Measurements from ENCODE around the gene NARF. TPM values are rescaled to one million over a fixed set of nuclear protein-coding genes. Genes with fewer than 3 reads are reported as not detected.

NARF gene
- total and polyA plus RNA-seq, 7 experiments from 2014 or later = 59.8 to 188 (median 82.0) TPM

- CTCF ChIA-PET = no interaction called here
- Mint-ChIP-seq H3K4me3 (peak overlapping the region in 1 of 10 donors; percentile 29), H3K36me3 (peaks cover 0 to 5% (median 4%) of the 10 kb centered on the region in 5 donors), H3K9me3 (no peaks in the 10 kb centered on the region), H3K27ac (no peak overlapping the region), H3K4me1 (peaks cover 6 to 21% (median 17%) of the 10 kb centered on the region in 7 donors), H3K27me3 (no peaks in the 10 kb centered on the region)
- H3K4me1 ChIP-seq (ENCODE audit: control insufficient read depth in 2 of 2, insufficient read depth in 2 of 2, low read length in 2 of 2) = peaks cover 3 to 16% of the 10 kb centered on the region in 2 donors
- POLR2A ChIA-PET = no interaction called here
- intact Hi-C loops (cut with micrococcal nuclease) = loop anchor here in 1 of 2 donors (5.0 kb wide), 1 partner anchor 35 kb away; no protein-coding TSS in a partner anchor
- no peak overlapping the region for H3K4me3 ChIP-seq (ENCODE audit: low read length)
- no peaks in the 10 kb centered on the region for H3K36me3 ChIP-seq (ENCODE audit: control insufficient read depth in 2 of 3, insufficient read depth in 3 of 3, low read length in 3 of 3)
- no peak for ATAC-seq
- no peak for DNase-seq
- H3K27me3 ChIP-seq (ENCODE audit: control insufficient read depth in 2 of 2, insufficient read depth in 2 of 2, low read length in 2 of 2) = no peaks in the 10 kb centered on the region
- no peaks in the 10 kb centered on the region for H3K9me3 ChIP-seq (ENCODE audit: control insufficient read depth in 2 of 3, low read length in 3 of 3)
- H3K27ac ChIP-seq (ENCODE audit: low read depth, low read length) = no peak overlapping the region
These were observed 58.8 kb downstream of the NARF start for GRCh38 chr17:82517230-82517865.

- peak within 1 kb of the TSS; percentile 71 to 93 (median 87) for H3K27ac Mint-ChIP-seq
- Histone ChIP-seq H3K9me3 (ENCODE audit: control insufficient read depth in 2 of 3, low read length in 3 of 3) (no peaks in the 10 kb centered on the region), H3K4me1 (ENCODE audit: control insufficient read depth in 2 of 2, insufficient read depth in 2 of 2, low read length in 2 of 2) (peaks cover 4 to 16% of the 10 kb centered on the region in 2 donors), H3K4me3 (ENCODE audit: low read length) (peak within 1 kb of the TSS; percentile 67), H3K27me3 (ENCODE audit: control insufficient read depth in 2 of 2, insufficient read depth in 2 of 2, low read length in 2 of 2) (no peaks in the 10 kb centered on the region), H3K27ac (ENCODE audit: low read depth, low read length) (peak within 1 kb of the TSS; percentile 92), H3K36me3 (ENCODE audit: control insufficient read depth in 2 of 3, insufficient read depth in 3 of 3, low read length in 3 of 3) (no peaks in the 10 kb centered on the region)
- peak; percentile 99 for ATAC-seq
- H3K4me1 Mint-ChIP-seq = peaks cover 15 to 36% (median 30%) of the 10 kb centered on the region in 7 donors
- ChIA-PET POLR2A (interaction anchor here (0.6 to 2.5 kb wide), 13 partner anchors 9 to 647 kb away, joined by 3 to 11 read pairs (median 4); partner anchors contain the start of gene NARF), CTCF (no interaction called here)
- H3K4me3 Mint-ChIP-seq = peak within 1 kb of the TSS; percentile 82 to 99 (median 93)
- no peaks in the 10 kb centered on the region for H3K27me3 Mint-ChIP-seq
- H3K36me3 Mint-ChIP-seq = peaks cover 0 to 9% (median 4%) of the 10 kb centered on the region in 5 donors
- H3K9me3 Mint-ChIP-seq = no peaks in the 10 kb centered on the region
- intact Hi-C loops (cut with micrococcal nuclease) = loop anchor here (1.0 to 5.0 kb wide), 6 partner anchors 22 to 101 kb away; partner anchors contain the start of genes NARF (in 2 of the 2), CYBC1 (in 1 of the 2), HEXD (in 1 of the 2) and OGFOD3 (in 1 of the 2)
- DNase-seq = peak; percentile 90 to 99 (median 95)
These were observed 60.6 kb downstream of the NARF start, which contains the start of gene FOXK2 for GRCh38 chr17:82518826-82519810. TSS of gene FOXK2 (plus strand) at chr17:82519732. CDS start at chr17:82519889, 157 bp downstream.

- H3K4me1 ChIP-seq (ENCODE audit: control insufficient read depth in 2 of 2, insufficient read depth in 2 of 2, low read length in 2 of 2) = peaks cover 10 to 20% of the 10 kb centered on the region in 2 donors
- H3K27ac ChIP-seq (ENCODE audit: low read depth, low read length) = peak overlapping the region; percentile 62
- no peaks in the 10 kb centered on the region for H3K9me3 Mint-ChIP-seq
- POLR2A ChIA-PET = interaction anchor here (0.6 to 2.5 kb wide), 10 partner anchors 10 to 265 kb away, joined by 3 to 11 read pairs (median 5); partner anchors contain the start of gene NARF
- H3K27me3 Mint-ChIP-seq = no peaks in the 10 kb centered on the region
- ATAC-seq (peak; percentile 28), DNase-seq (peak in 8 of 9 donors; percentile 21 to 61 (median 37))
- peak overlapping the region; percentile 82 to 99 (median 93) for H3K4me3 Mint-ChIP-seq
- H3K36me3 Mint-ChIP-seq = peaks cover 0 to 9% (median 4%) of the 10 kb centered on the region in 5 donors
- H3K36me3 ChIP-seq (ENCODE audit: control insufficient read depth in 2 of 3, insufficient read depth in 3 of 3, low read length in 3 of 3) = no peaks in the 10 kb centered on the region
- H3K4me3 ChIP-seq (ENCODE audit: low read length) = peak overlapping the region; percentile 50
- intact Hi-C loops (cut with micrococcal nuclease) = loop anchor here (1.0 to 5.0 kb wide), 7 partner anchors 23 to 102 kb away; partner anchors contain the start of genes NARF (in 2 of the 2), CYBC1 (in 1 of the 2), HEXD (in 1 of the 2) and OGFOD3 (in 1 of the 2)
- no peaks in the 10 kb centered on the region for H3K9me3 ChIP-seq (ENCODE audit: control insufficient read depth in 2 of 3, low read length in 3 of 3)
- no peaks in the 10 kb centered on the region for H3K27me3 ChIP-seq (ENCODE audit: control insufficient read depth in 2 of 2, insufficient read depth in 2 of 2, low read length in 2 of 2)
- CTCF ChIA-PET = no interaction called here
- peak overlapping the region; percentile 71 to 93 (median 86) for H3K27ac Mint-ChIP-seq
- peaks cover 15 to 47% (median 38%) of the 10 kb centered on the region in 7 donors for H3K4me1 Mint-ChIP-seq
These were observed 61.7 kb downstream of the NARF start for GRCh38 chr17:82519971-82520903.

- Histone ChIP-seq H3K36me3 (ENCODE audit: control insufficient read depth in 2 of 3, insufficient read depth in 3 of 3, low read length in 3 of 3) (no peaks in the 10 kb centered on the region), H3K4me3 (ENCODE audit: low read length) (no peak overlapping the region), H3K27me3 (ENCODE audit: control insufficient read depth in 2 of 2, insufficient read depth in 2 of 2, low read length in 2 of 2) (no peaks in the 10 kb centered on the region), H3K9me3 (ENCODE audit: control insufficient read depth in 2 of 3, low read length in 3 of 3) (no peaks in the 10 kb centered on the region), H3K27ac (ENCODE audit: low read depth, low read length) (no peak overlapping the region), H3K4me1 (ENCODE audit: control insufficient read depth in 2 of 2, insufficient read depth in 2 of 2, low read length in 2 of 2) (peaks cover 21 to 29% of the 10 kb centered on the region in 2 donors)
- H3K9me3 Mint-ChIP-seq = no peaks in the 10 kb centered on the region
- peaks cover 0 to 11% (median 4%) of the 10 kb centered on the region in 5 donors for H3K36me3 Mint-ChIP-seq
- no peaks in the 10 kb centered on the region for H3K27me3 Mint-ChIP-seq
- DNase-seq = no peak
- POLR2A ChIA-PET = no interaction called here
- CTCF ChIA-PET = no interaction called here
- H3K27ac Mint-ChIP-seq = peak overlapping the region in 6 of 9 donors; percentile 15 to 85 (median 46)
- peaks cover 43 to 80% (median 67%) of the 10 kb centered on the region in 7 donors for H3K4me1 Mint-ChIP-seq
- no peak for ATAC-seq
- H3K4me3 Mint-ChIP-seq = peak overlapping the region in 6 of 10 donors; percentile 13 to 56 (median 46)
- intact Hi-C loops (cut with micrococcal nuclease) = no loop called here
These were observed 66.0 kb downstream of the NARF start for GRCh38 chr17:82524540-82524939.

GRCh38 chr17:82525712-82526111, 67.2 kb downstream of the NARF start:
- Mint-ChIP-seq H3K27me3 (no peaks in the 10 kb centered on the region), H3K9me3 (no peaks in the 10 kb centered on the region), H3K4me3 (peak overlapping the region in 3 of 10 donors; percentile 7 to 29 (median 12)), H3K4me1 (peaks cover 46 to 86% (median 69%) of the 10 kb centered on the region in 7 donors), H3K36me3 (peaks cover 0 to 9% (median under 1%) of the 10 kb centered on the region in 5 donors), H3K27ac (peak overlapping the region in 5 of 9 donors; percentile 12 to 80 (median 60))
- intact Hi-C loops (cut with micrococcal nuclease) = no loop called here
- H3K27ac ChIP-seq (ENCODE audit: low read depth, low read length) = no peak overlapping the region
- CTCF ChIA-PET = no interaction called here
- H3K27me3 ChIP-seq (ENCODE audit: control insufficient read depth in 2 of 2, insufficient read depth in 2 of 2, low read length in 2 of 2) = no peaks in the 10 kb centered on the region
- no peaks in the 10 kb centered on the region for H3K36me3 ChIP-seq (ENCODE audit: control insufficient read depth in 2 of 3, insufficient read depth in 3 of 3, low read length in 3 of 3)
- no peak for DNase-seq
- POLR2A ChIA-PET = no interaction called here
- no peaks in the 10 kb centered on the region for H3K9me3 ChIP-seq (ENCODE audit: control insufficient read depth in 2 of 3, low read length in 3 of 3)
- no peak for ATAC-seq
- no peak overlapping the region for H3K4me3 ChIP-seq (ENCODE audit: low read length)
- peaks cover 23 to 33% of the 10 kb centered on the region in 2 donors for H3K4me1 ChIP-seq (ENCODE audit: control insufficient read depth in 2 of 2, insufficient read depth in 2 of 2, low read length in 2 of 2)
